GM21381 (cell line): ENCODE data around the gene CETN3.
A peak's percentile ranks its signal among the peaks of the same experiment; 100 is the strongest.

Source experiments
- ATAC-seq: cut with Tn5 transposase; IDR thresholded peaks from one replicate; pipeline ENCODE4 v1.9.1; 2021; ENCODE audit warnings: mild to moderate bottlenecking, moderate library complexity; ENCODE audit not compliant: unreplicated experiment

CETN3 gene

GRCh38 chr5:90409318-90410177 is at the start of gene CETN3:
Gene CETN3, minus strand, starts transcription at chr5:90409756. Its CDS starts 95 bp downstream, at chr5:90409661.
- ATAC-seq: peak; percentile 89

DNA sequence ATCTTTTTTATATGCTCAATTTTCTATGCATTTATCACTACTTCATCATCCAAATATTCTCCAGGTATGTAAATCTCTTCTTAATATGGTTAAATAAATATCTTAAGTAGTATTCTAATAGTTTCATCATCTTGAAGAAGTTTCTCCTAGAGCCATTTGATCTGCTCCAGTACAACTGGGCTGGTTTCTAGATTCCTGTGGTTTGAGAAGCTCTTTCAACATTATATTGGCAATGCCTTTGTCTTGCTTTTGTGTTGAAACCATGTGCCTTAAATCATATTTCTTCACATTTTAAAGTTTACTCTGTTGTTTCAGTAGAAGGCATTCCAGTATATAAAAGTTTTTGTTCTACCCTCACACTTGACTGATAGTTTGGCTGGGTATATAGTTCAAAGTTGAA is 37.4 kb upstream of the CETN3 start:
- ATAC-seq: no peak

DNA sequence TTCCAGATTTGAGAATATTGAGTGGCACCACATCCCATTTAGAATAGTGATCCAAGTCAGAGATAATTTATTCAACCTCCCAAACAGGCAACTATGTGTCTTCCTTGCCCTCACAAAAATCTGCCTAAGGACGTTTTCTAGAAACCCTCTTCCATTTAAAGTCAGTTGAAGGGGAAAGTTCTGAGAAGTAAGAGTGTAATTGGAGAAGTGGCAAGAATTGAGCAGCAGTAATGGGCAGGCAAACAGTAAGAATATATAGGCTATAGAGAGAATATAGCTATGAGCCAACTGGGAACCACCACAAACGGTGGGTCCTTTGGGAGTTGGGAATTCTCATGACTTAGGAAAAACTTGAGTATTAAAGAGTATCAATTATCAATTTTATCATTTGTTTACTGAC is 31.1 kb upstream of the CETN3 start:
- no peak for ATAC-seq

DNA sequence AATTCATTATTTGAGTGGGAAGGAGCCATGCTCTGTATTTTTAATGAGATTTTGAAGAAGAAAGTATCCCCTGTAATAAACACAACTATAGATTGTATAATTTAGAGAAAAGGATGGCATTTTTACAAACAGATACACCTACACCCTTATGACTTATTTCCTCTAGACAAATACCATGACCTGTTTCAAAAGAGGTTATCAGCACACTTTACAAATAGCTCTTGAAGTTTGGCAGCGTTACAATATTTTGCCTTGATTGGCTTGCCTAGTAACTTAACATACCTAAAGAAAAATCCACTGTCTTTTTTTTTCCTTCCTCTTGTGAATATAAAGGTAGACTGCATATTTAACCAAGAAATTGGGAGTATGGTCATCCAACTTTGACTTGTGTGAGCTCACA is 28.5 kb upstream of the CETN3 start:
- no peak for ATAC-seq

- no peak for ATAC-seq
These were observed 28.1 kb upstream of the CETN3 start for GRCh38 chr5:90437663-90438062.

- ATAC-seq: no peak
These were observed 24.7 kb upstream of the CETN3 start for GRCh38 chr5:90434116-90434714.

GRCh38 chr5:90424245-90424644 is 14.7 kb upstream of the CETN3 start:
- ATAC-seq: peak; percentile 58

- ATAC-seq: no peak
These were observed 11.6 kb upstream of the CETN3 start for GRCh38 chr5:90421136-90421535.

- no peak for ATAC-seq
These were observed 8.7 kb upstream of the CETN3 start for GRCh38 chr5:90418214-90418613.

GRCh38 chr5:90410178-90410762 is 714 bp upstream of the CETN3 start:
- ATAC-seq: no peak

- peak; percentile 6 for ATAC-seq
These were observed 812 bp downstream of the CETN3 start for GRCh38 chr5:90408571-90409317.

- ATAC-seq: no peak
These were observed 3.1 kb downstream of the CETN3 start for GRCh38 chr5:90406466-90406865.

- ATAC-seq: no peak
These were observed 6.9 kb downstream of the CETN3 start for GRCh38 chr5:90402521-90403255.

GRCh38 chr5:90399251-90399650 is 10.3 kb downstream of the CETN3 start:
- no peak for ATAC-seq

- no peak for ATAC-seq
These were observed 10.8 kb downstream of the CETN3 start for GRCh38 chr5:90398726-90399125.

DNA sequence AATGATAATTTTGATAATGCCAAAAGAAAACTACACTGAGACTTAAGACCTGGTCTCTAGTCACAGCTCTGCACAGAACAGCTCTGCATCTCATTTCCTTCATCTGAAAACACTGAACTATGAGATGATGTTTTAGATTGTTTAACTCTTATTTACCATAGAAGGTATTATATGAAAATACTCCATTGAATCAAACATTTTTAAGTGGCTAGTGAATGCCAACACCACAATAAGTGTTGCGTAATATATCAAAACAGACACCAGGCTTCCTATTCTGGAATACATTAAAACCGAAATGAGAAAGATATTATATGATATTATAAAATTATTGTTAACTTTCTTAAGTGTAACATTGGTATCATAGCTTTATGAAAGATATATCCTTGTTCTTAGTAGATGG is 14.6 kb downstream of the CETN3 start:
- ATAC-seq: no peak

- no peak for ATAC-seq
These were observed 18.6 kb downstream of the CETN3 start for GRCh38 chr5:90390928-90391327.

DNA sequence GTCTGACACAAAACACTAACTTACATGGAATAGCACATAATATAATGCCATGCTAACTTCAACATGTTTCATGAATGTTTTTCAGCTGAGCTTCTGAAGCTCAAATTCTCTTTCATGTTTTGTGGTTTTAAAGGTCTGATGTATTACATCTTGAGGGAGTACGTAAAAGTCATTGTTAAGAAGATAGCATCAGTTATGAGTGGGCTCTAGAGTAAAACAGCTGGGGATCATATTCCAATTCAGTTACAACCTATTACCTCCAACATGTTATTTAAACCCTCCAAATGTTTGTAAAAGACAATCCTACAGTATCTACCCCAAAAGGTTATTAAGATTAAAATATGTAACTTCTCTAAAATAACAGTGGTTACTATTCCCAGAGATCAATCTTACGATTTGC is 19.2 kb downstream of the CETN3 start:
- no peak for ATAC-seq

DNA sequence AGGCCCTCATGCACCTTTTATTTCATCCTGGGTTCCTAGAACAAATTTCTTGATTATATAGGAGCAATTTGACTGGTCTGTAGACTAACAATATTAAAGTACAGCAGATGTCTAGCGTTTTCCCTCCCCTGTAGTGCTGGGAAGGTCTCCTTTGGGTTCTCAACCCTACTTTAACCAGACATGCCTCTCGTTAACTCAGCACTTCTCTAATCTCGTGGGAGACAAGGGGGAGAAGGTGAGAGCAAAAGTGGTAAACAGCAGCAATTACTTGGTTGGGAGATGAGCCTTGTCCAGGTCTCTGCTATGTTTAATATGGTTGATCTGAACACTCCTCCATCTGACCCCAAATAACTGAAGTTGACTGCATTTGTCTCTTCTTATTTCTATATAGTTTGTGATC is 22.0 kb downstream of the CETN3 start:
- no peak for ATAC-seq

DNA sequence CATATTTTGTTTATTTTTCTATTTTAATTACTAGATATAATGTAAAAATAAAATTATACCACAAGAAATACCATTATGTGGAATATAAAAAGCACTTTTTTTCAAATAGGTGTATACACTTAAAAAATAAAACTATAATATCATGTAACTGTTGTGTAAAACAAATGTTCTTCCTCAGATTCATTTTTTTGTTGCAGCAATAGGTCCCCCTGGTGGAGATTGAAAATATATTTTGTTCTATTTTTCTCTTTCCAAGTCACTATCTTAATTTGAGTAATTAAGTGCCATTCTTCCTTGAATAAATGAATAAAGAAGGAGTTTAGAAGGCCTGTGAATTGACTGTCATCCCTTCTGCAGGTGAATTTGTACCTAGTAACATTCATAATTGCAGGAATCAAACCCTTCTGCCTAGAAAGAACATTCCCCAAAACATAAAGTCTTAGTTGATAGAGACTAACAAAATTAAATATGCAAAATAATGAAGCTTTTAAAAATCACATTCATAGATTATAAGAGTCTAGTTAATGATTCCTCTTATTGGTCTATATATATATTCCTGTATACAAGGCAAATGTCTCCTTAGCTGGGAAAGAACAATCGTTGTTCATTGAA is 23.4 kb downstream of the CETN3 start:
- no peak for ATAC-seq
